Renal cortical epithelial cell (primary cell): ENCODE results near the gene CD164L2. TPM values are rescaled to one million over a fixed set of nuclear protein-coding genes. Genes with fewer than 3 reads are reported as not detected.

Experiments used
- DNase-seq: peaks from one replicate; pipeline ENCODE4 v3.0.0-alpha.2; 2011; ENCODE audit warnings: low read depth
- total RNA-seq: library from RNA; depleted of rRNA; stranded (reverse); fragments of >200 nt; gene quantifications from 2 replicates; pipeline ENCODE4 v1.2.3, GENCODE V29; 2014

Gene CD164L2
- total RNA-seq, 1 donor from 2014 or later, result not detected

DNA sequence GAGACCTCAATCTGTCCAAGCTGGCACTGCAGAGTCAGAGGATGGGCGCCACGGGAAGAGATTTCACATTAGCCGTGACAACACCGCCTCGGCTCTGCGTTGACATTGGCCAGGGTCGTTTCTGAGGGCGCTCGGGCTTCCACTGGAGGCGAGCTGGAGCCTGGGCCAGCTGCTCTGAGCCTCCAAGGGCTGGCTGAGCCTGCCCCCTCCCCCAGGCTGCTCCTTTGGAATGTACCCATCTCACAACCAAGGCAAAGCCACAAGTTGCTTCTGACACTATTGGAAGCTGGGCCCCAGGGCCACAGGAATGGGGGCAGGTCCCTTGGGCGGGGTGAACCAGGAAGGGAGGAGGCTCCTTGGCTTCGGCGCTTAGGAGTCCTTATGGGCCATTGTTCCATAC, 21.9 kb upstream of the CD164L2 start:
- DNase-seq, result peak; percentile 32

DNA sequence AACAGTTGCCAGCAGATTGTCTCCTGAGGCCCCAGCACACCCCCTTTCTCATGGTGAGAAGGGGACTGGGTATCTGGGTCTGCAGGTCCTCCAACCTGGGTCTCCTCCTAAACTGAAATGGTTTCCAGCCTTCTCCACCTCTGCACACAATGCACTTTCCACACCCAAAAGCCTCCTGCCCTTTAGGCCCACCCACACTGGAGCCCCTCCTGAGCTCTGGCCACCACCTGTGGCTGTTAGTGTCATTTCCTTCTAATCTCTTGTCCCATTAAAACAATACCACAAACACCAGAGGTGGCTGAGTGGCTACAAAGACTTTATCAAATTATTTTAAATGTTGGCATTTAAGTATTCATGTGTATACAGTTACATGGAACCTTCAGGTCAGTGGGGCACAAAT, 20.8 kb upstream of the CD164L2 start:
- no peak for DNase-seq

DNA sequence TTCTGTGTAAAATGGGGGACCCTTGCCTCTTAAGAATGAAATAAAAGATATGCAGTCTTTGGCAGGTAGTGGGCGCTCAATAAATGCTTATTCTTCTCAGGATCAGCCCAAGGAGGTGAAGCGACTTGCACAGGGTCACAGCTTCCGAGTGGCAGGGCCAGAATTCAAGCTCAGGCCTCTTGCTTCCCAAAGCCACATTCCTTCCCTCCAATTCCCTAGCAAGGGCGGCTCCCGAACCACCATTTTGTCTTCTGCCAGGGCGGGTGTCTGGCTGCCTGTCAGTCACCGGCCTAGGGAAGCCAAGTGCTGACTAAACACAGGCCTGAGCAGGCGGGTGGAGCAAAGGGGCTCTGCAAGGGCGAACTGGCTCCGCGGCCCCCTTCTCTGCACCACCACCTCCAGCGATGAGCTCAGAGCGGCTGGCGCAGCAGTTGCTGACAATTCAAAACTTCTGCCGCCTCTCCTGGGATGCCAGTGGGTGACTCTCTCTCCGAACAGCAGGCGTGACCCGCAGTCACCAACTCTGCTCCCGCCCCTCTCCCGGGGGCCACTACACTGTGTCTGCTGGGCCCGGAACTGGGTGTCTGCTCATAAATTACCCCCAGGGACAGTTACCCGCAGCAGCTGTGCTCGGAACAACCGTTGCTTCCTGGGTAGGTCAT, 20.1 kb upstream of the CD164L2 start:
- DNase-seq, result peak; percentile 19

GRCh38 chr1:27402349-27402754, 19.2 kb upstream of the CD164L2 start:
- DNase-seq, result peak; percentile 73

- DNase-seq, result no peak
Observed at GRCh38 chr1:27400963-27401341, 17.8 kb upstream of the CD164L2 start.

DNA sequence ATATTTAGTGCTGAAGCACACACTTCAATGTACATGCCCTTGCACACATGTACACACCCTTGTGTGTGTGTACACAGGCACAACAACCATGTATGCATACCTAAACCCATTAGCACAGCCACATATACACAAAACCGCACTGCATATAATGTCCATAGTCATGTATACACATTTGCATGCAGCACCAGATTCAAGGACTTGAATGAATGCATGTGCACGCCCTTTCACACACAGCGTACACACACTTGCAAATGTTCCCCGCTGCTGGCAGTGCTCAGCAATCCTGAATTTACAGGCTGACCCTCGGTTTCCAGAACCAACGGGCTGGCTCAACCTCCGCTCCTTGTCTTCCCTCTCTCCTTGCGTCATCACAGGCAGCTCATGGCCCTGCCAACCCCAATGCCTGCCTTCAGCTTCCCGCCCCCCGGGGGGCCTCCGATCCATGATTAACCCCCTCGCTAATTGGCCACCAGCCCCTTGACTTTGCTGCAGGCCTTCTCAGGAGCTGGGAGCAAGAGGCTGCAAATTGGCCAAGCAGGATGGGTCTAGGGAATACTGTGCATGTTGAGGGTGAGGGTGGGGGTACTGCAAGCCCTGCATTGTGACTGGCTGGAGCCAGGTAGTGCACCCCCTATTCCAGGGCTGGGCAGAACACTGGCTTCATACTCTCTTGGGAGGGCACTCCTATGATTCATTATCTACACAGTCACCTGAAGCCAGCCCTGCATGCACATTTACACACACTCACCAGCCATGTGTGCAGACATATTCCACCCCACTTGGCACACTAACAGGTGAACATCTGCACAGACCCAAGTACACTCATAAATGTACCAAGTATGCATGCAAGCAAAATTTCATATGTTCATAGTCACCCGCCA, 17.2 kb upstream of the CD164L2 start:
- no peak for DNase-seq

DNA sequence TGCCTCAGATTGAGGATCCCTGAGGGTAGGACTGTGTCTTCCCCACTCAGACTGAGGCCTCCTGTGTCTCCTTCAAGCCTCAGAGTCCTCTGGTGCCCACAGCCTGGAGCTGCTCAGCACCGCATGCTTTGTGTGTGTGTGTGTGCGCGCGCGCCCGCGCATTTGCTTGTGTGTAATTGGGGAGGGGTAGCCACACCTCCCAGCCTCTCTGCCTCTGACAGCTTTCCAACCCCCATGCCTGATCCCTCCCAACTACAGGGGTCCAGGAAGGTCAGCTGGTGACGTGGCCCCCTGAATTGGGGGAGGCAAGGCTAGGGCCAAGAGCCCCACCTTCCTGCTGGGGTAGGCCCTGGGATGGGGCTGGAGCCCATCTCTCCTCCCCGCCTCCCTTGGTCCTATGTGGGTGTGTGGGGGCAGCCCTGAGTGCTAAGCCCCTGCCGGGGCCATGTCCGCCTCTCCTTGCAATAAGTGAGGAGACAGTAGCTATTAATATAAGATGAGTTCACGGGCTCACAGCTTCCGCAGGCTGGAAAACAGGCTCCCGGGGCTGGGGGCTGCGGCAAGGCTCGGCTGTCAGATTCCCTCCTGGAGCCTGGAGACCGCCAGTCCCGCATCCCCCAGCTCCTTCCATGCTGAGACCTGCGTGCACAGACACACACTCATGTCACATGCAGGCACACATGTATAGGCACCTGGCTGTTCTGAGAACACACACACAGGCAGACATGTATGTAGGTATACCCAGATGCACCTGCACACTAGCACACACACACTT, 16.3 kb upstream of the CD164L2 start:
- DNase-seq, result no peak

- DNase-seq, result no peak
Observed at GRCh38 chr1:27398405-27399149, 15.4 kb upstream of the CD164L2 start.

DNA sequence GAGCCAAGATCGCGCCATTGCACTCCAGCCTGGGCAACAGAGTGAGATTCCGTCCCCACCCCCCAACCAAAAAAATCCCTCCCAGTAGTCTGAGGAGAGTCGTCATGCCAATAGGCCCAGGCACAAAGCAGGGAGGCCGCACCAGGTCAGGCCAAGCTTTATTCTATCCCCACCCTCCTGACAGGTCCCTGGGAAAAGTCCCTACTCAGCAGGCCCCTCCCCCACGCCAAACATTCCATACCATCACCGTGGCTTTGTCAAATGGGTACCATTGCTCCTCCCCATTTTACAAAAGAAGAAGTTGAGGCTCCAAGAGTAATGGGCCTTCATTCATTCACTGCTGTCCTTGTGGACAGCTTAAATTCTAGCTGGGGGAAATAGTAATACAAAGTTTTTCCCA, 14.6 kb upstream of the CD164L2 start:
- no peak for DNase-seq

GRCh38 chr1:27397110-27397509, 14.0 kb upstream of the CD164L2 start:
- no peak for DNase-seq

DNA sequence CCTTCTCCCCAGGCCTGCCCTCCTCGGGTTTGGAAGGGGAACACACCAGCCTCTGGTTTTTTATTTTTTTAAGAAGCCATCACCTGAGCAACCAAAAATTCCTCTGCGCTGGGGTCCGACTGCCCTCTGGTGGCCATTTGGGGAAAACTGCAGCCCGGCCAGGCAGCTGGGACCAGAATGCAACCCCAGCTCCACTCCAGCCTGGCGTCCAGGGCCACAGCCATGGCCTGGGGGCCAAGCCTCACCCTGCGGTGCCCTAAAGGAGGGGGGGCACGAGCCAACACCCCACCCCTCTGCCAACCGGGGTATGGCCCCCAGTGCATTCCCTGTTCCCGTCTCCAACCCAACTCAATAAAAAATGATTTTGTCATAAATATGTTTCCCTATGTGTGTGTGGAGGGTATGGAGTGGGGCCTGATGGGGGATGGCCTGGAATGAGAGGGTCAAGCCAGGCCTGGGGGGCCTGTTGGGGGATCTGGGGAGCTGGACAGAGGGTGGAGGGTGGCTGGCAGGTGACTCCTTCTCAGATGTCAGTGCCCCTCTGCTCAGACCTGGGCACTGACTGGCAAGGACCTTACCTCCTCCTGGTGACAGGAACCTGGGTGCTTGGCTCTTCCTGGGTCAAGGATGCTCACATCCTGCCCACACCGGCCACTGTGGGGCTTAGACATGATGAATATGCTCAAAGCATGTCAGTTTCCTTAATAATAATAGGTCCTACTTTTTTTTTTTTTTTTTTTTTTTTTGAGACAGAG, 12.5 kb upstream of the CD164L2 start:
- DNase-seq, result peak; percentile 36

DNA sequence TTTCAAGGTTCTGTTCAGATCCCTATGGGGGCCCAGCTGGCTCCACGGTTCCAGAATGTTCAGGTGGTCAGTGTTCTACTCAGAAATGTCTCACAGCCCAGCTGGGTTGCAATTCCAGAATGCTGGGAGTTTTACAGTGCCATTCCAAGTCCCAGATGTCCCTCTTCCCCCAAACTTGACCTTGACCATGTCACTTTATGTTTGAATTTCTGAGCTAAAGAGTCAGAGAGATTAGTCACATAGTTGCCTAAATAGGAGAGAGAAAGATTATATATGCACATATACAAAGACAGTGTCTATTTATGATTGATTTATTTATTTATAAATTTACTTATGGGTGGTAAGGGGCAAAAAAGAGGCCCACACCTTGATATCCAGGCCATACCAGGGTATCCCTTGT, 11.8 kb upstream of the CD164L2 start:
- DNase-seq, result no peak

GRCh38 chr1:27394282-27394658, 11.1 kb upstream of the CD164L2 start:
- DNase-seq, result no peak

GRCh38 chr1:27393641-27394281, 10.6 kb upstream of the CD164L2 start:
- DNase-seq, result no peak

DNA sequence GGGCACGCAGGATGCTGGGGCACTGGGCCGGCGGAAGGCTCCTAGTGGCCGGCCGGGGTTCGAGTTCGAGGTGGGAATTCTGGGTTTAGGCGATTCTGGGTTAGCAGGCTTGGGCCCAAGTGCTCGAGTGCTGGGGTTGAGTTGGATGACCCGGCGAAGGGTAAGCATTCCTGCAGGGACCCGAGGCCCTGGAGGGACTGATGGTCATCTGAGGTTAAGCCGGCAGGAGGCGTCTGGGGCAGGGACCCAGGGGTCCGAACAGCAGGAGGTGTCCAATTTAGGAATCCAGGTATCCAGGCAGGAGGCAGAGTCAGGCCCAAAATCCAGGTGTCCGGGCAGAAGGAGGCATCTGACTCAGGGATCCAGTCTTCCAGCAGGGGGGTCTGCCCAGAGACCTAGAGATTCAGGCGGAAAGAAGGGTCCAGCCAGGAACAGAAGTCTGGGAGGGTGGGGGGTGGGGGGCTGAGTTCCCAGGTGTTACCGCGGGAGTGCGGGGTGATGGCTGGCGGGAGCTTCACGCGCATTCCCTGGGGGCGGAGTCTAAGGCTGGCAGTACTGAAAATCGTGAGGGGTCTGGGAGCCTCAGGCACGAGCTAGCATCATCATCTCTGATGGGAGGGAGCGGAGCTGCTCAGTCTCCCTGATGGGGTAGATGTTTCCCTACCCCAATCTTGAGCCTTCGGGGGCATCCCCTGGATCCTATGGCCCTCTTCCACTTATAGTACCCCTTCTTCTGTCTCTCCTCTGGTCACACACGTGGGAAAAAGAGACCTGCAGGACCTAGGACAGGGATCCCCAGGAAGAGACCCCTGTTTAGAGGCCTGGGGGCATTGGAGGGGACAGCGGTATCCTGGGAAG, 9.9 kb upstream of the CD164L2 start:
- no peak for DNase-seq

- DNase-seq, result peak; percentile 59
Observed at GRCh38 chr1:27392096-27392777, 9.1 kb upstream of the CD164L2 start, which contains the start of gene GPR3. Gene GPR3, plus strand, starts transcription at chr1:27392622. Its CDS starts 1,177 bp downstream, at chr1:27393799.

DNA sequence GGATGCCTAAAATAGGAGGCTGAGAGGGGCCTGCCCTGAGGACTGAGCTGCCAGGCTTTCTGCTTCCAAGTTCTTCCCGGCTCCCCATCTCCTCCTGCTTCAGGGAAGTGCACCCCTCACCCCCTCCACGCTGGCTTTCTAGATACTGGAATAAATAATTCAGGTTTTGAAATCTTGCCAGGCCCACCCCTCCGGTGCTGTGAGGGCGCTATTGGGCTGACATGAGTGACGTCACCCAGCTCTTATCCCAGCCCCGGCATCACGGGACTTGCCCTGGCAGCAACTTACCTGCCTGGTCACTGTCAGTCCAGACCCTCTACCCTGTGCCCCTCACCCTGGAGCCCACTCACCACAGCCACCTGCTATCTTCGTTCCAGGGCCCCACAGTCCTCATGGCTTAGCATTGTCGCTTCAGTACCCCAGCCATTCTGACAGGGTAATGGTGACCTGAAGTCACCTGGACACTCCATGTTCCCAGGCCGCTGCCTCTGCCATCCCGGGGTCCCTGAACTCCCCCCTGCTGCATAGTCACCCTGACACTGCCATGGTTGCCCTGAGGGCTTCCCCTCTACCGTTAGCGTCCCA, 8.5 kb upstream of the CD164L2 start:
- peak; percentile 52 for DNase-seq

GRCh38 chr1:27388337-27389005, 5.3 kb upstream of the CD164L2 start:
- peak; percentile 40 for DNase-seq
